CD14-positive monocyte (primary cell): ENCODE results near the gene GHRL. TPM values are rescaled to one million over a fixed set of nuclear protein-coding genes. Genes with fewer than 3 reads are reported as not detected.
A peak's percentile ranks its signal among the peaks of the same experiment; 100 is the strongest.
"Not testable (repeated sequence)": the region's sequence is repeated elsewhere in the genome, so short reads cannot be mapped to it uniquely, and the experiment has no call there.

Experiments
- DNase-seq, 3 donors: peaks; one replicate each; pipeline ENCODE4 v3.0.0-alpha.2; 2011 to 2022
- H2AFZ ChIP-seq: 2 replicates; pipeline ENCODE4 v1.6.0; 2012; ENCODE audit warnings: mild to moderate bottlenecking, low read depth, low read length, inconsistent platforms; ENCODE audit not compliant: insufficient read depth, poor library complexity, severe bottlenecking
- H3K27ac ChIP-seq, 2 donors: 1 replicate in 1 of 2; 2 replicates in 1 of 2; pipeline ENCODE4 v1.5.1; 2012 to 2013; ENCODE audit warnings: low read length in 2 of 2, control low read depth in 1 of 2, inconsistent platforms in 1 of 2, low read depth in 1 of 2, mild to moderate bottlenecking in 1 of 2
- H3K27me3 ChIP-seq, 2 donors: one replicate each; pipeline versions ENCODE4 v1.6.0 to v1.6.1; 2011 to 2013; ENCODE audit warnings: low read length in 2 of 2; ENCODE audit not compliant: control insufficient read depth in 2 of 2, insufficient read depth in 2 of 2
- H3K36me3 ChIP-seq, 2 donors: replicated peaks in 1 of 2; 1 replicate in 1 of 2; 2 replicates in 1 of 2; pipeline versions ENCODE4 v1.5.1 to v1.6.1; 2012 to 2013; ENCODE audit warnings: low read length in 2 of 2, control low read depth in 1 of 2, inconsistent platforms in 1 of 2, mild to moderate bottlenecking in 1 of 2; ENCODE audit not compliant: insufficient read depth in 2 of 2, control insufficient read depth in 1 of 2
- H3K4me1 ChIP-seq, 2 donors: 1 replicate in 1 of 2; 2 replicates in 1 of 2; pipeline versions ENCODE4 v1.5.1 to v1.6.1; 2012 to 2013; ENCODE audit warnings: low read length in 2 of 2, control low read depth in 1 of 2, inconsistent platforms in 1 of 2, mild to moderate bottlenecking in 1 of 2, moderate library complexity in 1 of 2; ENCODE audit not compliant: insufficient read depth in 2 of 2, control insufficient read depth in 1 of 2
- H3K4me2 ChIP-seq: replicated peaks from 2 replicates; pipeline ENCODE3; 2012; ENCODE audit warnings: low read length, moderate library complexity, mild to moderate bottlenecking; ENCODE audit not compliant: poor library complexity, severe bottlenecking; ENCODE audit errors: extremely low read depth
- H3K4me3 ChIP-seq, 3 experiments: fragments of 200-600 bp in 1 of 3; sonication (generic) in 1 of 3; replicated peaks in 1 of 3; 1 replicate in 2 of 3; 2 replicates in 1 of 3; pipeline ENCODE4 v1.5.1; 2011 to 2013; ENCODE audit warnings: low read length in 3 of 3, mild to moderate bottlenecking in 3 of 3, control low read depth in 2 of 3, low read depth in 2 of 3, inconsistent platforms in 1 of 3, moderate library complexity in 1 of 3
- H3K79me2 ChIP-seq: 2 replicates; pipeline ENCODE4 v1.6.0; 2012; ENCODE audit warnings: mild to moderate bottlenecking, control low read depth, inconsistent platforms, low read length, moderate library complexity; ENCODE audit not compliant: insufficient read depth
- H3K9ac ChIP-seq: 2 replicates; pipeline ENCODE4 v1.6.0; 2017; ENCODE audit warnings: low read length, mild to moderate bottlenecking; ENCODE audit not compliant: insufficient read depth, poor library complexity, severe bottlenecking
- H3K9me3 ChIP-seq, 2 donors: replicated peaks in 1 of 2; 1 replicate in 1 of 2; 2 replicates in 1 of 2; pipeline versions ENCODE4 v1.5.1 to v1.6.1; 2012 to 2013; ENCODE audit warnings: low read length in 2 of 2, control low read depth in 1 of 2; ENCODE audit not compliant: control insufficient read depth in 1 of 2, insufficient read depth in 1 of 2
- H4K20me1 ChIP-seq: 2 replicates; pipeline ENCODE4 v1.6.0; 2012; ENCODE audit warnings: mild to moderate bottlenecking, low read length, control low read depth, moderate library complexity; ENCODE audit not compliant: insufficient read depth
- H3K27ac Mint-ChIP-seq, 7 donors: one replicate each; pipeline ENCODE4 v1.8.0; 2020; ENCODE audit warnings: mild to moderate bottlenecking in 7 of 7, mixed read lengths in 7 of 7, moderate library complexity in 6 of 7, inconsistent platforms in 2 of 7
- H3K27me3 Mint-ChIP-seq, 3 donors: one replicate each; pipeline ENCODE4 v1.8.0; 2021 to 2022; ENCODE audit warnings: low read depth in 3 of 3, mild to moderate bottlenecking in 3 of 3, mixed read lengths in 3 of 3, moderate library complexity in 3 of 3, inconsistent platforms in 1 of 3
- H3K36me3 Mint-ChIP-seq, 2 donors: one replicate each; pipeline ENCODE4 v1.8.0; 2020; ENCODE audit warnings: mixed read lengths in 2 of 2, inconsistent platforms in 1 of 2, mild to moderate bottlenecking in 1 of 2
- H3K4me1 Mint-ChIP-seq: one replicate; pipeline ENCODE4 v1.8.0; 2020; ENCODE audit warnings: mild to moderate bottlenecking, mixed read lengths
- H3K4me3 Mint-ChIP-seq, 2 donors: one replicate each; pipeline ENCODE4 v1.8.0; 2020; ENCODE audit warnings: mild to moderate bottlenecking in 2 of 2, mixed read lengths in 2 of 2, moderate library complexity in 1 of 2
- H3K9me3 Mint-ChIP-seq, 7 donors: one replicate each; pipeline ENCODE4 v1.8.0; 2020 to 2022; ENCODE audit warnings: mixed read lengths in 7 of 7, mild to moderate bottlenecking in 6 of 7, moderate library complexity in 6 of 7, inconsistent platforms in 2 of 7
- CTCF ChIP-seq: fragments of 200-600 bp; IDR thresholded peaks from one replicate; pipeline ENCODE4 v1.8.0; 2022; ENCODE audit warnings: antibody characterized with exemption, mild to moderate bottlenecking
- WGBS: methylation state at CpG from one replicate; pipeline ENCODE4 v1.1.5; 2013; ENCODE audit warnings: missing lambda C conversion rate; ENCODE audit not compliant: insufficient coverage; 5-methylcytosine and 5-hydroxymethylcytosine counted together
- intact Hi-C, 2 donors: fragments of 100-400 bp; cut with micrococcal nuclease; formaldehyde crosslinking; loops; one replicate each; pipeline versions ENCODE4 v1.15.0 to v1.15.1; 2023
- polyA plus RNA-seq, 3 donors: library from polyadenylated mRNA; depleted of rRNA in 1 of 3; unstranded in 2 of 3; stranded (reverse) in 1 of 3; fragments of 300-500 nt in 2 of 3; fragments of >200 nt in 1 of 3; fragmentation: Illumina TruSeq in 2 of 3; gene quantifications; 1 replicate in 2 of 3; 2 replicates in 1 of 3; pipeline ENCODE4 v1.2.3, GENCODE V29; 2012 to 2021

GHRL gene
- polyA plus RNA-seq, 3 donors = 2.3 to 9.9 (median 7.0) TPM

DNA sequence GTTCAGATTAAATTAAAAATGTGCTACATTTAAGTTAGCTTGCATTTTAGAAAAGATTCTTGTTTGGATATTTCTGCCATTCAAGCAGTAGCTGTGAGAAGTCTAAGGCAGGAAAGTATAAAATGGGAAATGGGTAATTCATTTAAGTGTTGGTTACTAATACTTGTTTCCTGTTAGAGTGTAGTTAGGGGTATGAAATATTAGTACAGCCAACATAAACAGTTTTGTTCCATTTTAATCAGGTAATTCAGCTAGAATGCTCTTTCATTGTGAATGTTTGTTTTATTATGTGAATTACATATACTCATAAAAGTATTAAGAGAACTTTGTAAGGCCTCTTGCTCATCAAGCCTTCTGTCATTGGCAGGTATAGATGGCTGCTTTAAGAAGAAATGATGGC is 24.6 kb downstream of the GHRL start:
- no peaks in the 10 kb centered on the region for H3K27me3 ChIP-seq
- H3K4me1 ChIP-seq = peaks cover 4% of the 10 kb centered on the region in 2 donors
- H3K4me2 ChIP-seq = no peak overlapping the region
- peaks cover 12% of the 10 kb centered on the region for H3K4me1 Mint-ChIP-seq
- H3K27ac Mint-ChIP-seq = no peak overlapping the region
- peaks cover 100% of the 10 kb centered on the region for H3K79me2 ChIP-seq
- H3K36me3 ChIP-seq = peaks cover 69 to 96% of the 10 kb centered on the region in 2 donors
- H3K27me3 Mint-ChIP-seq = no peaks in the 10 kb centered on the region
- H3K9me3 Mint-ChIP-seq = no peaks in the 10 kb centered on the region
- H4K20me1 ChIP-seq = peaks cover 91% of the 10 kb centered on the region
- H3K9me3 ChIP-seq = no peaks in the 10 kb centered on the region
- H3K36me3 Mint-ChIP-seq = peaks cover 74 to 93% of the 10 kb centered on the region in 2 donors
- DNase-seq = no peak
- intact Hi-C loops = no loop called here
- no peak overlapping the region for H2AFZ ChIP-seq
- no peak overlapping the region for H3K9ac ChIP-seq
- H3K27ac ChIP-seq = no peak overlapping the region
- H3K4me3 ChIP-seq = no peak overlapping the region
- no peak for TF ChIP-seq CTCF
- no peak overlapping the region for H3K4me3 Mint-ChIP-seq

DNA sequence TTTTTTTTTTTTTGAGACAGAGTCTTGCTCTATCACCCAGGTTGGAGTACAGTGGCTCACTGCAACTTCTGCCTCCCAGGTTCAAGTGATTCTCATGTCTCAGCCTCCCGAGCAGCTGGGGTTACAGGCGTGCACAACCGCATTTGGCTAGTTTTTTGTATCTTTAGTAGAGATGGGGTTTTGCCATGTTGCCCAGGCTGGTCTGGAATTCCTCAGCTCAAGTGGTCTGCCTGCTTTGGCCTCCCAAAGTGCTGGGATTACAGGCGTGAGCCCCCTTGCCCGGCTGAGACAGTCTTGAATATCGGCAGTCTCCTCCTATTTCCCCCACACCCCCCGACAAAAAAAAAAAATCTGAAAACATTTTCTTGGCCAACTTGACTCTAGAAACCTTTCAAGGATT is 25.8 kb downstream of the GHRL start:
- H3K9me3 ChIP-seq, intact Hi-C loops, H3K4me2 ChIP-seq, H3K4me3 Mint-ChIP-seq, H3K4me1 ChIP-seq, DNase-seq, H3K27ac ChIP-seq, H3K9me3 Mint-ChIP-seq, H3K27me3 ChIP-seq, H3K4me3 ChIP-seq, H3K27me3 Mint-ChIP-seq, H2AFZ ChIP-seq, H3K9ac ChIP-seq: not testable (repeated sequence)
- H3K79me2 ChIP-seq = peaks cover 100% of the 10 kb centered on the region
- no CpG with 5 or more reads among the region's 7 CpGs for WGBS
- Mint-ChIP-seq H3K27ac (peak overlapping the region in 2 of 7 donors; percentile 2 to 40), H3K36me3 (peaks cover 80 to 94% of the 10 kb centered on the region in 2 donors), H3K4me1 (peaks cover 11% of the 10 kb centered on the region)
- H4K20me1 ChIP-seq = peaks cover 91% of the 10 kb centered on the region
- H3K36me3 ChIP-seq = peaks cover 71 to 96% of the 10 kb centered on the region in 2 donors
